ENCODE results near the gene WDFY1.

DNA sequence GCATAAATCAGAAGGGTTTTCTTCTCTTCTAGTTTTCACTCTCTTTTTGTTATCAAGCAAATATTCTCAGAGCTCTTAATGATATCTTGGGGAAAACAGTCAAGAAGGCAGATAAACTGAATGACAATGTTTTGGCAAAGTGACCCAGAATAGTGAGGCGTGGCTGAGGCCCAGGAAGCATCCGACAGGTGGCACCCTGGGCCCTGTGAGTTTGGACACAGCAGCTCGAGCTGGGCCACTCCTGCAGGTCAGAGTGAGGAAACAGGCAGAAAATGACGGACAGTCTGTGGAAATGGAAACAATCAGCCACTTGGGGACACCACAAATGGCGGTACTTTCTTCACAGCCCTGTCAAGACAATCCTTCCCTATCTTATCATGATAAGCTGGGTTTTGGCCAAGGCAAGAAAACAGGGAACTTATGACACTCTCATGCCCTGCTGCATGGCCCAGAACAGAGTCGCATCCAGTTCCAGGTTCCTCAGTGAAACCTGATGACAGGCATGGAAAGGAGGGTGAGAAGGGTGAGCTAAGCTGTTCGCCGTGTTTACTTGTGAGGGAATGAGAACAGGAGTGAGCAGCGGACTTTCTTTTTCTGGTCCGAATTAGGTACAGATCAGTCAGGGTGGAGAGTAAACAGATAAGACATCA lies 44.2 kb upstream of the WDFY1 start:
- TF ChIP-seq, protein P1, sequence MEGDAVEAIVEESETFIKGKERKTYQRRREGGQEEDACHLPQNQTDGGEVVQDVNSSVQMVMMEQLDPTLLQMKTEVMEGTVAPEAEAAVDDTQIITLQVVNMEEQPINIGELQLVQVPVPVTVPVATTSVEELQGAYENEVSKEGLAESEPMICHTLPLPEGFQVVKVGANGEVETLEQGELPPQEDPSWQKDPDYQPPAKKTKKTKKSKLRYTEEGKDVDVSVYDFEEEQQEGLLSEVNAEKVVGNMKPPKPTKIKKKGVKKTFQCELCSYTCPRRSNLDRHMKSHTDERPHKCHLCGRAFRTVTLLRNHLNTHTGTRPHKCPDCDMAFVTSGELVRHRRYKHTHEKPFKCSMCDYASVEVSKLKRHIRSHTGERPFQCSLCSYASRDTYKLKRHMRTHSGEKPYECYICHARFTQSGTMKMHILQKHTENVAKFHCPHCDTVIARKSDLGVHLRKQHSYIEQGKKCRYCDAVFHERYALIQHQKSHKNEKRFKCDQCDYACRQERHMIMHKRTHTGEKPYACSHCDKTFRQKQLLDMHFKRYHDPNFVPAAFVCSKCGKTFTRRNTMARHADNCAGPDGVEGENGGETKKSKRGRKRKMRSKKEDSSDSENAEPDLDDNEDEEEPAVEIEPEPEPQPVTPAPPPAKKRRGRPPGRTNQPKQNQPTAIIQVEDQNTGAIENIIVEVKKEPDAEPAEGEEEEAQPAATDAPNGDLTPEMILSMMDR (IDR thresholded peaks at IDR 0.05) = no peak
- TF ChIP-seq POLR2A (IDR thresholded peaks at IDR 0.05) = no peak
